Left hindlimb (tissue), 1 donor: Measurements from ENCODE around the gene CDK17.
"Not testable (repeated sequence)": the region's sequence is repeated elsewhere in the genome, so short reads cannot be mapped to it uniquely, and the experiment has no call there.

ENCODE experiments used
- DNase-seq: peaks from one replicate; pipeline ENCODE4 v3.0.0-alpha.2; 2018

Gene CDK17

DNA sequence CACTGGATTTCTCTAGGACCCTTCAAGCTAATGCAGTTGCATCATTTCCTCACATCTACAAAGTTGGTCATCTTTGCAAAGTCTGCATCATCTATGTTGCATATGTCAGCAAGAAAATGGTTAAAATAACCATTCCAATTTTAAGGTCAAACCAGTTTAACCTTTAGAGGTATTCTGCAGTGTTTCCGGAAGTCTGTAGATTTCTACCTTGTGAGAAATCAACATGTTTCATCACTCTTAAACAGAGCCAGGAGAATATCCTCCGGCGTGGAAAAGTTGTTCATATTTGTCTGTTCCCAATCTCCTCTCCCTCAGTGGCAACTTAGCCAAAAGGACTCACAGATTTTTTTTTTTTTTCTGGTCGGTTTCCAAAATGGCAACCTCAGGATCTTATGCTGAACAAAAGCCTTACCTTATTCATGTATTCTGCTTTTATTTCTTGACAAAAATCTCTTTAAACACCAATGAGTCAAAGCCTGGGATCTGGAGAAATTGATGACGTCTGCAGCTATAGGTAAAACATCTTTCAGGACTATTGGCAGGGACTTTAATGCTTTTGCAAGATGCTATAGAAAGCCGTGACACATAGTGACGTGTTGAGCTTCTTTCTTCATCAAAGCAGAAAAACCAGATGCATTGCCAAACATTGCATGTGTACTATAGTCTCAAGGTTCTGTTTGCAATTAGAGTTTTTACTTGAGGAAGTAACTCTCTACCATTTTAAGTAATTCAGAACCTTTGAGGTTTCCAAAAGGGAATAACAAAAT is 16.0 kb upstream of the CDK17 start:
- no peak for DNase-seq

DNA sequence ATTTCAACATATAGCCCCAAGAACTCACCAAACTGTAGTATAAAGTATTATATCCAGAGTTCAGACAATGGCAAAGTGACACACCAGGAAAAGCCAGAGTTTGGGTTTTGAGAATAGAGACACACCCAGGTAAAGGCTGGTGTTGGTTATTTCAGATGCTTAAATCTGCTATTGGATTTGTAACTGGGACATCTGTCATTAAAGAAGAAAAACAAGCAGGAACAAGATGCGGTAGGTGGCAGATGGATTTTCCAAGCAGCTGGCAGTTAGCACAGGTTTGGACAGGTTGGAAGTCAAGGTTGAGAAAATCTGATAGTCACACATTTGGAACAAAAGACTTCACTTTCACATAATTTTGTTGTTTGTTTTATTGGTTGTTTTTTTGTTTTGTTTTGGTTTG is 14.4 kb upstream of the CDK17 start:
- DNase-seq: no peak

GRCh38 chr12:96412431-96412830 is 12.2 kb upstream of the CDK17 start:
- no peak for DNase-seq

DNA sequence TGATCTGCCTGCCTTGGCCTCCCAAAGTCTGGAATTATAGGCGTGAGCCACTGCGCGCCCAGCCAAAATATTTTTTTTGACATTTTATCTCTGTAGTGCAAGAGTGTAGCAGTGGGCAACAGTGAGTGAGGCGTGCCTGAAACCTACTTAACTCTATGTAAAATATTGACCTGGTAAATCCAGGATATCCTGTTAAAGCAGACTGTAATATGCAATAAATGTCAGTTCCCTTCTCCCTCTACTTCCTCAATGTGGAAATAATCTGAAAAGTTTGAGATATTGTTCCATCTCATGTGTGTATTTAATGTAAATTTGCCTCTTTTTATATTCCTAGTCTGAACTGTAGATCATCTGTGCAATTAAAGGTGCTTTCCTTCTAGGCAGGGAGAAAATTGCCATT is 9.5 kb upstream of the CDK17 start:
- no peak for DNase-seq

GRCh38 chr12:96408993-96409392 is 8.8 kb upstream of the CDK17 start:
- DNase-seq: no peak

- DNase-seq: not testable (repeated sequence)
Measured at GRCh38 chr12:96407429-96408097, 7.3 kb upstream of the CDK17 start.

- no peak for DNase-seq
Measured at GRCh38 chr12:96404696-96405095, 4.5 kb upstream of the CDK17 start.

DNA sequence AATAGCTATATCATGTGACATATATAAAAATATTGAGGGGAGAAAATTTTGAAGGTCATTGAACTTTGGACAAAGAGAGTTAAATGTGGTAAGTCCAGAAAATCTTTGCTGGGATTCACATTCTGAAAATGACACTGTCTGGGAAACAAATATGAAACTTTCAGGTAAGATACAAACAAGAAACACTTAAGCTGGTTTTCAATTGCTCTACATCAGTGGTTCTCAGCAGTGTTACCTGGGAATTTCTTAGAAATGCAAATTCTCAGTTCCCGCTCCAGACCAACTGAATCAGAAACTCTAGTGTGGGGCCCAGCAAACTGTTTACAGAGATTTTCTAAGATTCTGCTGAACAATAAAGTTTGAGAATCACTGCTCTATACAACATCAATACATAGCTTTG is 3.6 kb upstream of the CDK17 start:
- no peak for DNase-seq

DNA sequence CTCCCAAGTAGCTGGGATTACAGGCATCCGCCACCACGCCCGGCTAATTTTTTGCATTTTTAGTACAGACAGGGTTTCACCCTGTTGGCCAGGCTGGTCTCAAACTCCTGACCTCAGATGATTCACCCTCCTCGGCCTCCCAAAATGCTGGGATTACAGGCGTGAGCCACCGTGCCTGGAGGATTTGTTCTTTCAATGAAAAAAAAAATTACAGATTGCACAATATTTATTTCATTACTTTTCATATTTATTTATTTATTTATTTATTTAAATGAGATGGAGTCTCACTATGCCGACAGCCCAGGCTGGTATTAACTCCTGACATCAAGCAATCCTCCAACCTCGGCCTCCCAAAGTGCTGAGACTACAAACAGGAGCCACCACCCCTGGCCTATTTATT is 2.3 kb upstream of the CDK17 start:
- DNase-seq: not testable (repeated sequence)

DNA sequence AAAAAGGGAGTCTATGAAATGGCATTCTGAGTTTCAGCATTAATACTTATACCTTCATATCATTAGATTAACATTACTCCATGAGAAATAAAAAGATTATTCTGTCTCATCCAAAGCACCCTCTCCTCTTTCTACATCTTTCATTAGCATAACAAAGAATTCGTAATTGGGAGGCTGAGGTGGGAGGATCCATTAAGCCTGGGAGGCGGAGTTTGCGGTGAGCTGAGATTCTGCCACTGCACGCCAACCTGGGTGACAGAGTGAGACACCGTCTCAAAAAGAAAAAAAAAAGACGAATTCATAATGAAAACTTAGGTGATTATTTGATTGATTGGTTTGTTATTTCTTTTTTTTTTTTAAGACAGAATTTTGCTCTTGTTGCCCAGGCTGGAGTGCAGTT is 1.8 kb upstream of the CDK17 start:
- no peak for DNase-seq

DNA sequence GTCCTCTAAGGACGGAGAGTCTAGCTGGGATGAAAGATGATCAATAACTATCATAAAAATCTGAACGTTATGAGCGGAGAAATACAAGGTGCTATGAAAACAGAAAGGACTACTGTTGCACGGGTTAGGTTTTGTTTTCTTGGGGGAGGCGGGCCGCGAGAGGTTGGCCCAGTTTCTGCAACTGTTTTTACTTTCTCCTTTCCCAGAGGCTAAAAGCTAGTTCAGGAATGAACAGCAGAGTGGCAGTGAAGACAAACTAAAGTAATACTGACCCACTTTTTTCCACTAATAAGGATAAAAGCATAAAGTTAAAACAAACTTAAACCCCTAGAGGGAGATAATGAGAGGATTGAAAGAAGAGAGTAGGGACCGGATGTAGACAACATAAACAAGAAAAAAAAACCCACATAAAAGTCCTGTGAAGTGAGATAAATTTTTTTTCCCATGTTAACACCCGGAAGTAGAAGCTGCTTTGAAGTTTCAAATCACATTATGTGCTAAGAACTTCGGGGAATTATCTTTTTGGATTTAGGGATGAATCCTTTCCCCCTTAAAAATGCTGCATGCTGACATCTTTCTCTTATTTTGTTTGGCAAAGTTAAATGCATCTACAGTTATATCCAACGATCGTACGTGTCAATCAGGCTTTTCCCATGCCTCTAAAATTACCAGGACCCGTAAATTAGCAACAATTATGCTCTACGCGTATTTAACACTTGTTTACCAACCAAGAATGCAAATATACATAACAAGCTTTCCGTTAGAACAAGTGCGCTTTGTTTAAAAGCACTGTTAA is 1.0 kb upstream of the CDK17 start:
- peak; percentile 36 for DNase-seq

GRCh38 chr12:96400631-96401075 is 414 bp upstream of the CDK17 start:
- DNase-seq: no peak

GRCh38 chr12:96399120-96399918 is 920 bp downstream of the CDK17 start:
- DNase-seq: peak; percentile 79

DNA sequence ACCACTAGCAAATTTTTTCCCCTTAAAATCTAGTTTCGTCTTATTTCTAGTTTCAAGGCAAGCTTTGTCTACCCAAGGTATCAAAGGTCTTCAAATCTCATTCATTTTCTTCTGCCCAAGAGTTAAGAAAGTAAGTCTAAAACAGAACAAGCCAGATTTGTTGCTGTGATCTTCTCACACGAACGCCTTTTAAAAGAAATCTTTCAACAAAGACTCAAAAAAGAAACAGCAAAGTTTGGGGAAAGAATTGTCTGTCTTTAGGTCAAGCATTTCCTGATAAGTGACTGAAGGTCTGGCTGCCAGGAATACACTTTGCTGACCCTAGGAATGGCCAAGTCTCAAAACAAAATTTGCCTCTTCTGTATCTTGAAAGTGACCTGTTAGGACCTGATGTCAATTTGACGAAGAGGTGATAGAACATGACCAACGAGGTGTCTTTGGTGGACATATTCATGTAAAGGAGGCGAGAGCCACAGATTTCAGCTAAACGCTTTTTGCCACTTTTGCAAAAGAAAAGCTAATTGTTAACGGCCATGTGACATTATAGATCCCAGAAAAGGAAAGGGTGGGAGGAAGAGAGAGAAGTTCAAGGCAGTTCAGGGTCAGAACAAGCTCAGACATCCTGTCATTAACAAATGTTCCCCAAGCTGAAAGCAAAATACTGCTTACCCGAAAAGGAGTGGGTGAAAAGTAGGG is 1.7 kb downstream of the CDK17 start:
- DNase-seq: no peak

GRCh38 chr12:96397756-96398423 is 2.3 kb downstream of the CDK17 start:
- no peak for DNase-seq

- DNase-seq: no peak
Measured at GRCh38 chr12:96396914-96397313, 3.3 kb downstream of the CDK17 start.

- no peak for DNase-seq
Measured at GRCh38 chr12:96396209-96396608, 4.0 kb downstream of the CDK17 start.

DNA sequence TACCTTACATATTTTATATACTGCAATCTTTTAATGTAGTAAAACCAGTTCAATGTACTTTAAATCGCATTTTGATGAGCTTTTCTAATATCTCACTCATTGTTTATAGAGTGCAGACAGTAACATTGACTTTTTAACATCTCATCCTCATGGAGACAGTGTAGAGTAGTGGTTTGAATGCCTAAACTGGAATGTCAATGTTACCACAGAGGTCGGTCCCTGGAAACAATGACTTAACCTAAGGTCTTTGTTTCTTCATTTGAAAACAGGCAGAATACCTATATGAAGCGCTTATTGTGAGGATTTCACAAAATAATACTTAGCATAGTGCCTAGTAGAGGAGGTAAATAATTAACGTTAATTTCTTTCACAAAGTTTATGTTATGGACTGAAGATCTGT is 5.0 kb downstream of the CDK17 start:
- DNase-seq: no peak

DNA sequence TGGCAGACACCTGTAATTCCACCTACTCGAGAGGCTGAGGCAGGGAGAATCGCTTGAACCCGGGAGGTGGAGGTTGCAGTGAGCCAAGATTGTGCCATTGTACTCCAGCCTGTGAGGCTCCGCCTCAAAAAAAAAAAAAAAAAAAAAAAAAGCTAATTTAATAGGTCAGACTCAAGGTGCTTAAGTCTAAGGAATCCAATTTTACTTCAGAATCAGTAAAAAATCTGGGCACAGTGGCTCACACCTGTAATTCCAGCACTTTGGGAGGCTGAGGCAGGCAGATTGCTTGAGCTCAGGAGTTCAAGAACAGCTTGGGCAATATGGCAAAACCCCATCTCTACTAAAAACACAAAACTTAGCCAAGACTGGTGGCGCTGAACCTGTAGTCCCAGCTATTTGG is 7.0 kb downstream of the CDK17 start:
- not testable (repeated sequence) for DNase-seq

- no peak for DNase-seq
Measured at GRCh38 chr12:96392397-96392796, 7.8 kb downstream of the CDK17 start.

DNA sequence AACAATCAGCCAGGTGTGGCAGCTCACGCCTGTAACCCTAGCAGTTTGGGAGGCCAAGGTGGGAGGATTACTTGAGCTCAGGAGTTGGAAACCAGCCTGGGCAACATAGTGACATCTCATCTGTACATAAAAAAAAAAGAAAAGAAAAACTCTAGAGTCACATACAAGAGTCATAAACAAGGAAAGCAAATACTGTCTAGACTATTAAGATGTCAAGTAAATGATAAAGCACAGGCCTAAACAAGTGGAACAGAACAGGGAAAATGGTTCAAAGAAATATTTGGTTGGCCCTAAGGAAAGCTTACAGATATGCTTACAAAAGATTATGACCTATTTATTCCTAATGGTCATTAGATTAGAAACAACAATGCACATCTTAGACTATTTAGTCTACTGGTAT is 12.3 kb downstream of the CDK17 start:
- DNase-seq: no peak

GRCh38 chr12:96386794-96387193 is 13.4 kb downstream of the CDK17 start:
- DNase-seq: no peak
